ENCODE data around the gene MCCC2. TPM values are rescaled to one million over a fixed set of nuclear protein-coding genes. Genes with fewer than 3 reads are reported as not detected.
"Not testable (repeated sequence)": the region's sequence is repeated elsewhere in the genome, so short reads cannot be mapped to it uniquely, and the experiment has no call there.

MCCC2 gene
- total RNA-seq, 3 donors from 2014 or later = 48.6 to 143 (median 56.4) TPM

DNA sequence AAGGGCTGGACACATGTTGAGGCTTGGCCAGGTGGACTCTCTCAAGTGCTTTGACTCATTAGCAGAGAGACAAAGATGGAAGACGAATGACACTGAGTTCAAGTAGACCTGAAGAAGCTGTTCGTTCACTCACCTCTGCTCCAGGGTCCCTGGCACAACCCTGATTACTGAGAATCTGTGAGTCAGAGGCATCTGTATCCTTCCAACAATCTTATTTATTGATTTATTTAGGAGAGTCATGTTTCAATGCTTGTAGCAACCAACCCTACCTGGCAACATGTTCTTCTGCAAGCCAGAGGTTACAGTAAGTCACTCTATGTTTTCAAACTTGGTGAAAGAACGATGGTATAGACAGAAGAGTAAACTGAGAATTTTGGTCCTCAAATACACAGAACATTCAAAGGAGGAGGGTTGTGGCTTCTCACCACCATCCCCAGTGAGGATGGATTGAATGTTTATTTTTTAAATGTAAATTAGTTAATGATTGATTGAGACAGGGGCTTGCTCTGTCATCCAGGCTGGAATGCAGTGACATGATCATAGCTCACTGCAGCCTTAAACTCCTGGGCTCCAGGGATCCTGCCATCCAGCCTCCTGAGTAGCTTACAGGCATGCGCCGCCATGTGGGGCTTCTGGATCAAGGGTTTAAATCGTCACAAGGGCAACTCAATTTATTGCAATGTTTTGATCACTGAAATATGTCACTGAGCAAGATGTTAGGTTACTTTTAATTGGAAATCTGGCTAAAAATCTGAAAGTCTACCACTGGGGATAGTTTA is 76.2 kb downstream of the MCCC2 start:
- no peaks in the 10 kb centered on the region for H3K36me3 ChIP-seq
- H3K4me3 ChIP-seq = no peak overlapping the region
- H3K4me1 ChIP-seq = no peaks in the 10 kb centered on the region
- no peak overlapping the region for H3K27ac ChIP-seq
- intact Hi-C loops (cut with DNase I; ENCODE audit: low total_unique reads) = no loop called here
- H3K27me3 ChIP-seq = no peaks in the 10 kb centered on the region
- TF ChIP-seq, protein P1, sequence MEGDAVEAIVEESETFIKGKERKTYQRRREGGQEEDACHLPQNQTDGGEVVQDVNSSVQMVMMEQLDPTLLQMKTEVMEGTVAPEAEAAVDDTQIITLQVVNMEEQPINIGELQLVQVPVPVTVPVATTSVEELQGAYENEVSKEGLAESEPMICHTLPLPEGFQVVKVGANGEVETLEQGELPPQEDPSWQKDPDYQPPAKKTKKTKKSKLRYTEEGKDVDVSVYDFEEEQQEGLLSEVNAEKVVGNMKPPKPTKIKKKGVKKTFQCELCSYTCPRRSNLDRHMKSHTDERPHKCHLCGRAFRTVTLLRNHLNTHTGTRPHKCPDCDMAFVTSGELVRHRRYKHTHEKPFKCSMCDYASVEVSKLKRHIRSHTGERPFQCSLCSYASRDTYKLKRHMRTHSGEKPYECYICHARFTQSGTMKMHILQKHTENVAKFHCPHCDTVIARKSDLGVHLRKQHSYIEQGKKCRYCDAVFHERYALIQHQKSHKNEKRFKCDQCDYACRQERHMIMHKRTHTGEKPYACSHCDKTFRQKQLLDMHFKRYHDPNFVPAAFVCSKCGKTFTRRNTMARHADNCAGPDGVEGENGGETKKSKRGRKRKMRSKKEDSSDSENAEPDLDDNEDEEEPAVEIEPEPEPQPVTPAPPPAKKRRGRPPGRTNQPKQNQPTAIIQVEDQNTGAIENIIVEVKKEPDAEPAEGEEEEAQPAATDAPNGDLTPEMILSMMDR (IDR thresholded peaks at IDR 0.05) = no peak
- no peak for TF ChIP-seq POLR2A (IDR thresholded peaks at IDR 0.05)
- TF ChIP-seq POLR2AphosphoS5 (IDR thresholded peaks at IDR 0.05) = no peak
- H3K9me3 ChIP-seq = no peaks in the 10 kb centered on the region
- no peak for DNase-seq (ENCODE audit: low spot score in 2 of 2)

DNA sequence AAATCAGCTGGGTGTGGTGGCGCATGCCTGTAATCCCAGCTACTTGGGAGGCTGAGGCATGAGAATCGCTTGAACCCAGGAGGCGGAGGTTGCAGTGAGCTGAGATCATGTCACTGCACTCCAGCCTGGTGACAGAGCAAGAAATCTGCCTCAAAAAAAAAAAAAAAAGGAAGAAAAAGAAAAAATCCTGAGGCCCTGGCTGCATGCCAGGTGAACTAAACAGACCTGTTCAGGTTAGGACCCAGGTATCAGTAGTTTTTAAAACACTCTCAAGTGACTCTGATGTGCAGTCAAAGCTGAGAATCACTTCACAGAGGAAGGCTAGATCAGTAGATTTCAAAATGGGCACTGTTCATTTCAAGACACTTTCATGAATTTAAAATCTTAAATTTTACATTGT is 77.5 kb downstream of the MCCC2 start:
- H3K4me1 ChIP-seq; H3K27ac ChIP-seq; H3K4me3 ChIP-seq; H3K27me3 ChIP-seq; intact Hi-C loops (cut with DNase I; ENCODE audit: low total_unique reads); H3K36me3 ChIP-seq; H3K9me3 ChIP-seq; DNase-seq (ENCODE audit: low spot score in 2 of 2): not testable (repeated sequence)

DNA sequence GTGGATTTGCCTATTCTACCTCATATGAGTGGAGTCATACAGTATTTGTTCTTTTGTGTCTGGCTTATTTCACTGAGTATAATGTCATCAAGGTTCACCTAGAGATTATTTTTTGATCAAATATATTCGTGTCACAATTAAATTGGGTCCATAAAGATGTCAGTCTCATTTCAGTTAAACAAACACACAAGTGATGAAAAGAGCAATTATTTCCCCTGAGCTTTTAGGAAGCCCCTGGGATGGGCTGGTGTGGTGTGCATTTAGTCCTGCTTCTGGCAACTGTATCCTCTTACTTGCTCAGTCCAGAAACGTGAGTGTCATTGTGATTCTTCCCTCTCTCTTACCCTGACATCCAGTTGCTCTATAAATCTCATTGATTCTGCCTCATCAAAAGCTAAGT is 79.2 kb downstream of the MCCC2 start:
- intact Hi-C loops (cut with DNase I; ENCODE audit: low total_unique reads) = no loop called here
- no peak for DNase-seq (ENCODE audit: low spot score in 2 of 2)
- Histone ChIP-seq H3K36me3 (no peaks in the 10 kb centered on the region), H3K9me3 (no peaks in the 10 kb centered on the region), H3K4me3 (no peak overlapping the region), H3K27ac (no peak overlapping the region), H3K4me1 (no peaks in the 10 kb centered on the region), H3K27me3 (no peaks in the 10 kb centered on the region)
- TF ChIP-seq POLR2AphosphoS5 (IDR thresholded peaks at IDR 0.05) = no peak
- TF ChIP-seq POLR2A (IDR thresholded peaks at IDR 0.05) = no peak
- TF ChIP-seq, protein P1 (IDR thresholded peaks at IDR 0.05) = no peak

DNA sequence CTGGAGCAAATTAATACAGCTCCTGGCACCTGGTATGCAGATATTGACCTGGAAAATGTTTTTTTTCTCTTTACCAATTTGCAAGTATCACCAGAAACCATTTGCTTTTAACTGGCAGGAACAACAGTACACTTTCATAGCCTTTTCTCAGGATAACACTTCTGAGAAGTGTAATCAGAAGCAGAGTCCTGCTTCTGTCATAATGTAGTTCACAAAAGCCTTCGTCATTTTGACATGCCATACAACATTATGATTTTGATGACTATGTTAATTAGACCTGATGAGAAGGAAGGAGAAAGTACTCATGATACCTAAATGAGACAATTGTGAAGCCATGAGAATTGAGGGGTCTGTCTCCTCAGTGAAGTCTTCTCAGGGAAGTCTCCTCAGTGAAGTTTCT is 90.8 kb downstream of the MCCC2 start:
- no peaks in the 10 kb centered on the region for H3K27me3 ChIP-seq
- TF ChIP-seq POLR2A (IDR thresholded peaks at IDR 0.05) (no peak), POLR2AphosphoS5 (IDR thresholded peaks at IDR 0.05) (no peak)
- TF ChIP-seq, protein P1 (IDR thresholded peaks at IDR 0.05) = no peak
- H3K4me1 ChIP-seq = no peaks in the 10 kb centered on the region
- no peaks in the 10 kb centered on the region for H3K9me3 ChIP-seq
- intact Hi-C loops (cut with DNase I; ENCODE audit: low total_unique reads) = no loop called here
- no peak overlapping the region for H3K4me3 ChIP-seq
- DNase-seq (ENCODE audit: low spot score in 2 of 2) = no peak
- H3K36me3 ChIP-seq = no peaks in the 10 kb centered on the region
- no peak overlapping the region for H3K27ac ChIP-seq

DNA sequence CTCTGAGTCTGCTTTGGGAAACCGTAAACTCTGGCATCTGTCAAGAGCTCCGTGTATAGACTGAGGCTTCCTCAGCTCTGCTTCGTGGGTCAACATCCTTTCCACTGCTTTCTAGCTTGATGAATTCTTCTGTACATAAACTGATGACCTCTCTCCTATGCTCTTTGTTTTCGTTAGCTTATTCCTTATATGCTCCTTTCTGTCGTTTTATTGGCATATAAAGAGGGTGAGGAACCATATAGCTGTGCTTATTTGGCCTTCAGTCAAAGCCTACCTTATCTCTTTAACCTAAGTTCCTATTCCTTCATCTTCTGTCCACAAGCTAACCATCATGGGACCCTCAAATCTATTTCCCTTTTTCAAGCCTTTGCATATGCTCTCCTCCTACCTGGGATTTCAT is 92.6 kb downstream of the MCCC2 start:
- H3K9me3 ChIP-seq = no peaks in the 10 kb centered on the region
- DNase-seq (ENCODE audit: low spot score in 2 of 2) = no peak
- intact Hi-C loops (cut with DNase I; ENCODE audit: low total_unique reads) = no loop called here
- no peaks in the 10 kb centered on the region for H3K27me3 ChIP-seq
- H3K4me3 ChIP-seq = no peak overlapping the region
- no peak overlapping the region for H3K27ac ChIP-seq
- TF ChIP-seq, protein P1 (IDR thresholded peaks at IDR 0.05) = no peak
- TF ChIP-seq POLR2AphosphoS5 (IDR thresholded peaks at IDR 0.05) = no peak
- no peak for TF ChIP-seq POLR2A (IDR thresholded peaks at IDR 0.05)
- H3K4me1 ChIP-seq = no peaks in the 10 kb centered on the region
- no peaks in the 10 kb centered on the region for H3K36me3 ChIP-seq

Data from breast epithelium (tissue), 4 donors.